Measurements from ENCODE around the gene PHB1.
"Not testable (repeated sequence)": the region's sequence is repeated elsewhere in the genome, so short reads cannot be mapped to it uniquely, and the experiment has no call there.

PHB1 gene

GRCh38 chr17:49439305-49439672 is 24.6 kb upstream of the PHB1 start:
- no peak for DNase-seq

- DNase-seq, result no peak
Observed at GRCh38 chr17:49438436-49439278, 24.0 kb upstream of the PHB1 start.

GRCh38 chr17:49437696-49438435 is 23.2 kb upstream of the PHB1 start:
- no peak for DNase-seq

DNA sequence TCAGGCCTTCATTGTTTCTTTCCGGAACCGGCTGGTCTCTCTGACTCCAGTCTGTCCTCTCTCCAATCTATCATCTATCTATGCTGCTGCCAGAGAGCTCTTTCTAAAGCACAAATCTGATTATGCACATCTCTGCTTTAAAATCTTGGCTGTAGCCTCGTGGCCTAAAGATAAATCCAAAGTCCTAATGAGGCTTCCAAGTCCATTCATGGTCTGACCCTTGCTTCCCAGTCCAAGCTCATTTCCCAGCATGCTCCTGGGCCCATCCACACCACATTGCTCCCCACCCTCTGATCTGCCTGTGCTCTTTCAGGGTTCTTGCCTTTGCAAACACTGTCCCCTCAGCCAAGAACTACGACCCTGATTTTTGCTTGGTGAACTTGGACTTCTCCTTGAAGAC is 21.5 kb upstream of the PHB1 start:
- DNase-seq, result no peak

DNA sequence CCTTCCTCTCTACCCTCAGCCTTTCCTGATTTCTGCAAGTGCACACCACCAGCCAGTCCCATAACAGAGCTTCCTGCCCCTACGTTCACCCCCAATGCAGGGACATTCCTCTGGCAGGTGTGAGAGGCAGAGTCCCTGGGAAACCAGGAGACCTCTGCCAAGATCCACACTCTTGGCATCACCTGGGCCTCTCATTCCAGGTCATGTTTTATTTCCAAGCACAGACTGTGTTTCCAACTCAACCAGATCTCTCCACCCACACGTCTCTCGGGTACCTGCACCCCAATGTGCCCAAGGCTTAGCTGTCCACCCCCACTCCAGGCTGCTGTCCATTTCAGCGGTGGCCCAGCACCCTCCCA is 21.0 kb upstream of the PHB1 start:
- no peak for DNase-seq

DNA sequence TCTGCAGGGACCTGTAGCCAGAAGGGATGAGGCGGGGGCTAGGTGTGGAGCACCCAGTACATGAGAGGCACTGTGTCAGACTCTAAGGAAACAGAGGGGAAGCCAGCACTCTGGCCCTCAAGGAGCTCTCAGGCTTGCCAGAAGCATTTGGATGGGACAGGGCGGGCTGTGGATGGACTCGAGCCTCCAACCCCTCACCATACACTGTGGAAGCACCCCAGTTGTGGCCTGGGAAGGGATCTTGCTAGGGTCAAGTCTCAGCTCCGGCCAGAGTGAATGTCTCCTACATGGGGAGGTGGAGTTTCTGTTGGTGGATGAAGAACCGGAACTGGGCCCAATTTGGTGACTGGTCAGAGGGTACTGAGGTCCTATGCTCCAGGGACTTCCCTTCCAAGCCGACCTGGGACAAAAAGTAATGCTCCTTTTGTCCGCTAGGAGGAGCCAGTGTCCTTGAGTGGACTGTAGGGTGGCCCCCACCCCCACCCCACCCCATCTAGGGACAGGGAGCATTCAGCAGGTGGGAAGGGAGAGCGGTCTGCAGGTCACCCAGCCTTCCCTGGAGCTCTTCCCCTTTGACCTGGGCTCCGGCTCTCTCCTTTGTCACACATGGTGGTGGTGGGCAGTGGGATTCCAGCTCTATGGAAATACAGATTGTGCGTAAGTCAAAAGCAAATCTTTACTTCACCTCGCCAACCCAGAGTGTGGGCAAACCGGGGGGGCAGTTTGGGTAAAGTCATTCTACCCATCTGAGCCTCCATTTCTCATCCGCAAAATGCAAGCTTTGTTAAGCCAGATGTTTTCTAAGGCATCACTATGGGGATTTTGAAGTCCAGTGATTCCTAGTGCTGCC is 20.4 kb upstream of the PHB1 start:
- DNase-seq, result peak; percentile 18

- DNase-seq, result no peak
Observed at GRCh38 chr17:49433000-49433694, 18.5 kb upstream of the PHB1 start.

- DNase-seq, result no peak
Observed at GRCh38 chr17:49431743-49432142, 17.1 kb upstream of the PHB1 start.

- DNase-seq, result no peak
Observed at GRCh38 chr17:49425004-49425286, 10.3 kb upstream of the PHB1 start.

DNA sequence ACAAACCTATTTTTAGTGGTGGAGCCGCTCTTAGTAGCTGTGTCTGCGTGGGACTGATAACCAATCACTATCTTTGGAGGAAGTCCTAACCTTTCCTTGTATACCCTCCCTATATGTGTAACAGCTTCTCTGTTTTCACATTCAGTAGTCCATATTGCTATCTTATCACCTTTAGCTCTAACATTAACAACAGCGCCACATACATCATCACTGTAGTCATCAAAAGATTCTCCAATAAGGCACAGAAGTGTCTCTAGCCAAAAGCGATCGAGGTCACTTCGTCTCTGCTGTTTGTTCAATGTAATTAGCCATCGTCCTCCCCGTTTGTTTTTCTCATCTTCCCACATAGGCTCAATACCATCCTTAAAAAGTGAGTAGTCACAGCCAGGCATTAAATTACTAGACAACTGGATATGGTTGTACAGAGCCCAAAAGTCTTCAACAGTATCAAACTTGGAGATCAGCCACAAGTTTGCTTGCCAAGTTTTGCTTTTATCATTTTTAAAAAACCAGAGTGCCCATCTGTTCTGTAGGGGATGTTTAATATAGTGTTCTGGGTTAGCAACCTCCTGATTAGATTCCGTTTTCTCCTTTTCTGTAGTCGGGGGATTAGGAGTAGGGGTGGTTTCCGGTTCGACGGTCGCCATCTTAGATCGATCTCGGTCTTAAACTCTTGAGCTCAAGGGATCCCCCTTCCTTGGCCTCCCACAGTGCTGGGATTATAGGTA is 9.8 kb upstream of the PHB1 start:
- not testable (repeated sequence) for DNase-seq

- no peak for DNase-seq
Observed at GRCh38 chr17:49422714-49423113, 8.0 kb upstream of the PHB1 start.

DNA sequence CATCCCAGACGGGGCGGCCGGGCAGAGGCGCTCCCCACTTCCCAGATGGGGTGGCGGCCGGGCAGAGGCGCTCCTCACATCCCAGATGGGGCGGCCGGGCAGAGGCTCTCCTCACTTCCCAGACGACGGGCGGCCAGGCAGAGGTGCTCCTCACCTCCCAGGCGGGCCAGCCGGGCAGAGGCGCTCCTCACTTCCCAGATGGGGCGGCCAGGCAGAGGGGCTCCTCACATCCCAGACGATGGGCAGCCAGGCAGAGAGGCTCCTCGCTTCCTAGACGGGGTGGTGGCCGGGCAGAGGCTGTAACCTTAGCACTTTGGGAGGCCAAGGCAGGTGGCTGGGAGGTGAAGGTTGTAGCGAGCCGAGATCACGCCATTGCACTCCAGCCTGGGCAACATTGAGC is 5.1 kb upstream of the PHB1 start:
- DNase-seq, result not testable (repeated sequence)

DNA sequence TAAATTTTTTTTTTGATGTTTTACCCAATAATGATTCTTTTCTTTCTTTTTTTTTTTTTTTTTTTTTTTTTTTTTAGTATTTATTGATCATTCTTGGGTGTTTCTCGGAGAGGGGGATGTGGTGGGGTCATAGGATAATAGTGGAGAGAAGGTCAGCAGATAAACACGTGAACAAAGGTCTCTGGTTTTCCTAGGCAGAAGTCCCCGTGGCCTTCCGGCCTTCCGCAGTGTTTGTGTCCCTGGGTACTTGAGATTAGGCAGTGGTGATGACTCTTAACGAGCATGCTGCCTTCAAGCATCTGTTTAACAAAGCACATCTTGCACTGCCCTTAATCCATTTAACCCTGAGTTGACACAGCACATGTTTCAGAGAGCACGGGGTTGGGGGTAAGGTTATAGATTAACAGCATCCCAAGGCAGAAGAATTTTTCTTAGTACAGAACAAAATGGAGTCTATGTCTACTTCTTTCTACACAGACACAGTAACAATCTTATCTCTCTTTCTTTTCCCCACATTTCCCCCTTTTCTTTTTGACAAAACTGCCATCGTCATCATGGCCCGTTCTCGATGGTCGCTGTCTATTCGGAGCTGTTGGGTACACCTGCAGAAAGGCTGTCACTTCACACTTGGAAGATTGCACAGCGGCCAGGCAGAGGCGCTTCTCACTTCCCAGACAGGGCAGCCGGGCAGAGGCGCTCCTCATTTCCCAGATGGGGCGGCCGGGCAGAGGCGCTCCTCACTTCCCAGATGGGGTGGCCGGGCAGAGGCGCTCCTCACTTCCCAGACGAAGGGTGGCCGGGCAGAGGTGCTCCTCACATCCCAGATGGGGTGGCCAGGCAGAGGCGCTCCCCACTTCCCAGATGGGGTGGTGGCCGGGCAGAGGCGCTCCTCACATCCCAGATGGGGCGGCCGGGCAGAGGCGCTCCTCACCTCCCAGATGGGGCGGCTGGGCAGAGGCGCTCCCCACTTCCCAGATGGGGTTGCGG is 4.4 kb upstream of the PHB1 start:
- not testable (repeated sequence) for DNase-seq

DNA sequence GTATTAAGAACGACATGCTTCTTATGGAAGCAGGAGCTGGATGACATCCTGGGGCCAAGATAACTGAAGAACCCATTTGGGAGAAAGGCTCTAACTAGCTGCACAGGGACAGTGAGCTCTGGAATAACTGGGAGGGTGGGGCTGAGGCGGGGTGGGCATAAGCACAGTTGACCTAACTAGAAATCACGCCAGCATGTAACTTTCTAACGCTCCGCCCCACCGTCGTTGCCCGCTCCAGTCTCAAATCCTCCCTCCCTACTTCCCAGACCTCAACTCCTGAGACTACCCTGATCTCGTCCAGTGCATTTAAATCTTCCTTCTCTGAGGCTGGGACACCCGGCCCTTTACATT is 436 bp downstream of the PHB1 start:
- no peak for DNase-seq

GRCh38 chr17:49409066-49409465 is 5.6 kb downstream of the PHB1 start:
- no peak for DNase-seq

- peak; percentile 71 for DNase-seq
Observed at GRCh38 chr17:49407981-49408501, 6.6 kb downstream of the PHB1 start.

GRCh38 chr17:49407086-49407485 is 7.6 kb downstream of the PHB1 start:
- no peak for DNase-seq

DNA sequence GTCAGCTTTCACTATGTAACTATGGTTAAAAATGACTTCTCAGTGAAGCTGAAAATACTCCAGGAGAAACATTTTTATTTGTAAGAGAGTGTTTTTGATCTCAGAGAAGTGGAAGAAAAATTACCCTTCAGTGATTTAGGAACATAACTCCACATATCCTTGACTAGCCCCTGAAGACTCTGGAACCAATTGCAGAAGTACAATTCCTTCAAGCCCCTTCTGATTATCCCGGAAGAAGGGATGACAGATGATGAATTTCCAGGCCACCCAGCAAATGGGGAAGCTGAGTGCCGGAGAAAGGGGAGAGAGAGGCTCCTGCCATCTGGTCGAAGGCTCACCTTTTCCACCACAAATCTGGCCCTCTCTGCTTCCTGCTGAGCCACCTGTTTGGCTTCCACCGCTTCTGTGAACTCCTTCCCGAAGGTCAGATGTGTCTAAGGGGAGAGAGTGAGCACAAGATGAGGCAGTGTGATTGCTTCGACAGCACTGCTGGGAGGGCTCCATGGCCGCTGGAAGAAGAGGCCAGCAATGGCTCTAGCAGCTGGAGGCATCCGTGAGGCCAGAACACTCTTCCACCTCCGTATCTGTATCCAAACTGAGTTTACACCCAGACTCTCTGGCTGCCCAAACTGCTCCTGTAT is 8.1 kb downstream of the PHB1 start:
- DNase-seq, result no peak

GRCh38 chr17:49404906-49405305 is 9.8 kb downstream of the PHB1 start:
- no peak for DNase-seq

- DNase-seq, result no peak
Observed at GRCh38 chr17:49404361-49404760, 10.3 kb downstream of the PHB1 start.

Data from effector CD8-positive, alpha-beta T cell (primary cell).